Measurements from ENCODE around the gene ASB14.

Gene ASB14

GRCh38 chr3:57224856-57225255 lies 67.6 kb downstream of the ASB14 start:
- no peak for ATAC-seq
- TF ChIP-seq ESRRG (CRISPR knock-in tag; IDR thresholded peaks at IDR 0.05): no peak
- no peak for TF ChIP-seq GLIS3 (CRISPR knock-in tag; IDR thresholded peaks at IDR 0.05)
- TF ChIP-seq TSHZ2 (CRISPR knock-in tag; IDR thresholded peaks at IDR 0.05): no peak
- TF ChIP-seq ZNF8 (CRISPR knock-in tag; IDR thresholded peaks at IDR 0.05): no peak
- TF ChIP-seq ZNF70 (CRISPR knock-in tag; IDR thresholded peaks at IDR 0.05): no peak
- TF ChIP-seq, protein P1, sequence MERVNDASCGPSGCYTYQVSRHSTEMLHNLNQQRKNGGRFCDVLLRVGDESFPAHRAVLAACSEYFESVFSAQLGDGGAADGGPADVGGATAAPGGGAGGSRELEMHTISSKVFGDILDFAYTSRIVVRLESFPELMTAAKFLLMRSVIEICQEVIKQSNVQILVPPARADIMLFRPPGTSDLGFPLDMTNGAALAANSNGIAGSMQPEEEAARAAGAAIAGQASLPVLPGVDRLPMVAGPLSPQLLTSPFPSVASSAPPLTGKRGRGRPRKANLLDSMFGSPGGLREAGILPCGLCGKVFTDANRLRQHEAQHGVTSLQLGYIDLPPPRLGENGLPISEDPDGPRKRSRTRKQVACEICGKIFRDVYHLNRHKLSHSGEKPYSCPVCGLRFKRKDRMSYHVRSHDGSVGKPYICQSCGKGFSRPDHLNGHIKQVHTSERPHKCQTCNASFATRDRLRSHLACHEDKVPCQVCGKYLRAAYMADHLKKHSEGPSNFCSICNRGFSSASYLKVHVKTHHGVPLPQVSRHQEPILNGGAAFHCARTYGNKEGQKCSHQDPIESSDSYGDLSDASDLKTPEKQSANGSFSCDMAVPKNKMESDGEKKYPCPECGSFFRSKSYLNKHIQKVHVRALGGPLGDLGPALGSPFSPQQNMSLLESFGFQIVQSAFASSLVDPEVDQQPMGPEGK (CRISPR knock-in tag; IDR thresholded peaks at IDR 0.05; ENCODE audit: borderline replicate concordance): no peak
- no peak for TF ChIP-seq BACH2 (CRISPR knock-in tag; IDR thresholded peaks at IDR 0.05; ENCODE audit: borderline replicate concordance)
- TF ChIP-seq CREB5 (CRISPR knock-in tag; IDR thresholded peaks at IDR 0.05; ENCODE audit: low read depth): no peak
- no peak for TF ChIP-seq SNAI2 (CRISPR knock-in tag; IDR thresholded peaks at IDR 0.05)
- TF ChIP-seq OSR1 (CRISPR knock-in tag; IDR thresholded peaks at IDR 0.05): no peak
- TF ChIP-seq, protein P2, sequence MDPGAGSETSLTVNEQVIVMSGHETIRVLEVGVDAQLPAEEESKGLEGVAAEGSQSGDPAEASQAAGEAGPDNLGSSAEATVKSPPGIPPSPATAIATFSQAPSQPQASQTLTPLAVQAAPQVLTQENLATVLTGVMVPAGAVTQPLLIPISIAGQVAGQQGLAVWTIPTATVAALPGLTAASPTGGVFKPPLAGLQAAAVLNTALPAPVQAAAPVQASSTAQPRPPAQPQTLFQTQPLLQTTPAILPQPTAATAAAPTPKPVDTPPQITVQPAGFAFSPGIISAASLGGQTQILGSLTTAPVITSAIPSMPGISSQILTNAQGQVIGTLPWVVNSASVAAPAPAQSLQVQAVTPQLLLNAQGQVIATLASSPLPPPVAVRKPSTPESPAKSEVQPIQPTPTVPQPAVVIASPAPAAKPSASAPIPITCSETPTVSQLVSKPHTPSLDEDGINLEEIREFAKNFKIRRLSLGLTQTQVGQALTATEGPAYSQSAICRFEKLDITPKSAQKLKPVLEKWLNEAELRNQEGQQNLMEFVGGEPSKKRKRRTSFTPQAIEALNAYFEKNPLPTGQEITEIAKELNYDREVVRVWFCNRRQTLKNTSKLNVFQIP (CRISPR knock-in tag; IDR thresholded peaks at IDR 0.05; ENCODE audit: borderline replicate concordance, low read depth): no peak
- no peak for TF ChIP-seq ZFP3 (CRISPR knock-in tag; IDR thresholded peaks at IDR 0.05)
- TF ChIP-seq ISL1 (CRISPR knock-in tag; IDR thresholded peaks at IDR 0.05): no peak
- TF ChIP-seq CSRNP3 (CRISPR knock-in tag; IDR thresholded peaks at IDR 0.05): no peak
- no peak for TF ChIP-seq TCF4 (CRISPR knock-in tag; IDR thresholded peaks at IDR 0.05; ENCODE audit: borderline replicate concordance)

- ATAC-seq: peak; percentile 63; the same call in 2 of the 3 replicates
- no peak for TF ChIP-seq ISL1 (CRISPR knock-in tag; IDR thresholded peaks at IDR 0.05)
- TF ChIP-seq ZC3H10 (CRISPR knock-in tag; IDR thresholded peaks at IDR 0.05): no peak
- no peak for TF ChIP-seq CREB5 (CRISPR knock-in tag; IDR thresholded peaks at IDR 0.05; ENCODE audit: low read depth)
- TF ChIP-seq ZNF8 (CRISPR knock-in tag; IDR thresholded peaks at IDR 0.05): no peak
- no peak for TF ChIP-seq ZNF70 (CRISPR knock-in tag; IDR thresholded peaks at IDR 0.05)
- no peak for TF ChIP-seq RARB (CRISPR knock-in tag; IDR thresholded peaks at IDR 0.05)
- TF ChIP-seq CSDC2 (CRISPR knock-in tag; IDR thresholded peaks at IDR 0.05): no peak
- TF ChIP-seq OSR1 (CRISPR knock-in tag; IDR thresholded peaks at IDR 0.05): no peak
- TF ChIP-seq ZFP3 (CRISPR knock-in tag; IDR thresholded peaks at IDR 0.05): no peak
- TF ChIP-seq TOX (CRISPR knock-in tag; IDR thresholded peaks at IDR 0.05; ENCODE audit: borderline replicate concordance): no peak
- no peak for TF ChIP-seq PPARA (CRISPR knock-in tag; IDR thresholded peaks at IDR 0.05; ENCODE audit: borderline replicate concordance)
- no peak for TF ChIP-seq ZNF565 (CRISPR knock-in tag; conservative IDR thresholded peaks at IDR 0.05; ENCODE audit: low read depth)
- no peak for TF ChIP-seq SNAI2 (CRISPR knock-in tag; IDR thresholded peaks at IDR 0.05)
- TF ChIP-seq CSRNP3 (CRISPR knock-in tag; IDR thresholded peaks at IDR 0.05): no peak
- TF ChIP-seq TCF4 (CRISPR knock-in tag; IDR thresholded peaks at IDR 0.05; ENCODE audit: borderline replicate concordance): no peak
- no peak for TF ChIP-seq BACH2 (CRISPR knock-in tag; IDR thresholded peaks at IDR 0.05; ENCODE audit: borderline replicate concordance)
- no peak for TF ChIP-seq TSHZ2 (CRISPR knock-in tag; IDR thresholded peaks at IDR 0.05)
- TF ChIP-seq, protein P2 (CRISPR knock-in tag; IDR thresholded peaks at IDR 0.05; ENCODE audit: borderline replicate concordance, low read depth): no peak
Observed at GRCh38 chr3:57221883-57222282, 70.6 kb downstream of the ASB14 start.

Measured in SK-N-SH treated with all-trans-retinoic acid at 6 μM for 48 hours (cell line).